DMS53 treated with DMSO at 0.1 percent for 48 hours (cell line): ENCODE measurements around the gene PIK3R3.
A peak's percentile ranks its signal among the peaks of the same experiment; 100 is the strongest.

Experiments
- DNase-seq: peaks from one replicate; lab custom pipeline; 2025; ENCODE audit not compliant: unreplicated experiment; lab: John Stamatoyannopoulos, UW

PIK3R3 gene

DNA sequence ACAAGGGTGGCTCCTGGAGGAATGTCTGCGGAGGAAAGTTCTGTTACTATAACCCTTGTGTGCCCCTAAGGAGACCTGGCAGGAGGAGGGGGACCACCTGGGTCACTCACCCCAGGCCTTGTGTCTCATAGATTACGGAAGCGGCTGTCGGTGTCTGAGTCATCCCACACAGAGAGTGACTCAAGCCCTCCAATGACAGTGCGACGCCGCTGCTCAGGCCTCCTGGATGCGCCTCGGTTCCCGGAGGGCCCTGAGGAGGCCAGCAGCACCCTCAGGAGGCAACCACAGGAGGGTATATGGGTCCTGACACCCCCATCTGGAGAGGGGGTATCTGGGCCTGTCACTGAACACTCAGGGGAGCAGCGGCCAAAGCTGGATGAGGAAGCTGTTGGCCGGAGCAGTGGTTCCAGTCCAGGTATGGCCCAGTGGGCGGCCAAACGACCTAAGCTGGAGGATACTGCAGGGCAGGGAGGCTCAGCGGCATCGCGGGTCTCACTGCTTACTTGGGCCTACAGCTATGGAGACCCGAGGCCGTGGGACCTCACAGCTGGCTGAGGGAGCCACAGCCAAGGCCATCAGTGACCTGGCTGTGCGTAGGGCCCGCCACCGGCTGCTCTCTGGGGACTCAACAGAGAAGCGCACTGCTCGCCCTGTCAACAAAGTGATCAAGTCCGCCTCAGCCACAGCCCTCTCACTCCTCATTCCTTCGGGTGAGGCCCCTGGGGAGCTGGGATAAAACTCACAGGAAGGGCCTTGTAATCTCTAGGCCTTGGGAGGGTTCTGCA, 101.4 kb downstream of the PIK3R3 start:
- DNase-seq: no peak

GRCh38 chr1:46030074-46030870, 102.2 kb downstream of the PIK3R3 start:
- DNase-seq: no peak

- DNase-seq: no peak
Observed at GRCh38 chr1:46027788-46028573, 104.4 kb downstream of the PIK3R3 start.

- DNase-seq: no peak
Observed at GRCh38 chr1:46026531-46026930, 105.9 kb downstream of the PIK3R3 start.

- DNase-seq: peak; percentile 24
Observed at GRCh38 chr1:46021046-46021996, 111.1 kb downstream of the PIK3R3 start.

DNA sequence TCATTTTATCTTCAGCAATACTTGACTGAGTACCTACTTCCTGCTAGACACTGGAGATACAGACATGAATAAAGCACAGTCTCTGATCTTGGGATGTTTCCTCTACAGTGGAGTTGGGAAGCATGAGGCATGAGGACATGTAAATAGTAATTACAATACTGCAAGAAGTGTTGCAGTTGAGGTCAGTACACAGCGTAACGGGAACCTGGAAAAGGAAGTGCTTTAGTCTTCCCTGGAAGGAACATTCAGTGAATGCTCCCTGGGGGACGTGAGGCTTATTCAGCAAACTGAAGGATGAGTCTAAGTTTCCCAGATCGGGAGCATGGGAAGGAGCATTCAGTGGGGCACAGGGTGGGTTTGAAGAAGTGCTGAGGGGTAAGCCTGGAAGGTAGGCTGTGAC, 112.4 kb downstream of the PIK3R3 start:
- no peak for DNase-seq

DNA sequence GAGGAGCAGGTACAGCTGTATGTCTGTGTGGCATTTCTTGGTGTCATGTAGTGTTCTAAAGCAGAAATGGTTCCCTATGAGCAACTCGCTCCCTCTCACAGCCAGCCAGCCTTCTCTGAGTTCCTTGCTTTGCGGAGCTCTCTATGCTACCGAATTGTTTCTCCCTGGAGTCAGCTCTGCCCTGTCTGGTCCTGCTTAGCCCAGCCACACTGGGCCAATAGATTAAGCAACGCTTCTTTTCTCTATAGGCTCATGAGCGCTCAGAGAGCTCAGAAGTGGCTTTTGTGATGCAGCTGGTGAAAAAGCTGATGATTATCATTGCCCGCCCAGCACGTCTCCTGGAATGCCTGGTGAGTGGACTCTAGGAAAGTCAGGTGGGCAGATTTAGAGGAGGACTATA, 113.1 kb downstream of the PIK3R3 start:
- DNase-seq: no peak

DNA sequence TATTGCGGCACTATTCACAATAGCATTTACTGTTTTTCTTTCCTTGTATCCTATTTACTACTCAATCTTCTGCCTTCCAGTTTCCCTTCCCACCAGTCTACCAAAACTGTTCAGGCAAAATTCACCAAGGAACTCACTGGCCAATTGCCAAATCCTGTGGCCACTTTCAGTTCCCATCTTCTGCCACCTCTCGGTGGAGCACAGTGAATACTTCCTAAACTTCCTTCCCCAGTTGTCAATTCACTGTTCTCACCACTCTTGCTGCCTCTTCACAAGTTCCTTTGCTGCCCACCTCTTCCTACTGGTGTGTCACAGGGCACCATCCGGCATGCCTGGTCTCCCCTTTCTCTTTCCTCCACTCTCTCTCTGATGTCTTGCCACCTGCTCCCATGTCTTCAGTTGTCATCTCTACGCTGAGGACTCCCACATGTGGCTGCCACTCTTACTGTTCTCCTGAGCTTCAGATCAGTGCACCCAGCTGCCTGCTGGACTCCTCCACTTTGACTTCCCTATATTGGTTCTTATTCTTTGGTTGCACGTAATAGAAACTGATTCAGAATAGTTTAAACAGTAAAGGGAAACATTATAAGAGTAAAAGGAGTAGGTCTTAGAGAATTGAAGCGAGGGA, 114.4 kb downstream of the PIK3R3 start:
- no peak for DNase-seq

GRCh38 chr1:46013581-46013980, 118.8 kb downstream of the PIK3R3 start:
- no peak for DNase-seq

- no peak for DNase-seq
Observed at GRCh38 chr1:46012236-46012635, 120.2 kb downstream of the PIK3R3 start.

DNA sequence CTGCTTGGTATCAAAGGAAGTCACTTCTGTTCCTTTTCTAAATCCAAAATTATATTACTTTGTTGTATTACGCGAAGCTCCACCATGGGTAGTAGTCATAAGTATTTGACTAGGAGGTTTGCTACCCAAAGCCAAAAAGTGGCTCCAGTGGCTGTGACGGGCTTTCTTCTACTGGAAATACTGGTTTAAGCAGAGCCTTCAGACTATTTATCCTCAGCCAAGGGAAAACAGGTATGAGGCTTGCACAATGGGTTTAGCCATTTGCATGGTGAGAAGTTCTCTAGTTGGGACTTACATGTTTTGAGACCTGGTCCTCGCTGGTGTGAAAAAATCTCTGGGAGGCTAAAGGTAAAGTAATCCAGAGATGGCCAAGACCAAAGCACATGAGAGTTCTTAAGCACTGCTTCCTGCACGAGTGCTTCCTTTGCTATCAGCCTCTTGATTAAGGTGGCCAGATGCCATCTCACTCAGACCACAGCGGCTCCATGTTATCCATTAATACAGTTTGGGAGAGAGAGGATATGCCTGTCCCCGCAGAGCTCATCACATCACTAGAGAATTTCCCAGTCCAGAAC, 121.2 kb downstream of the PIK3R3 start:
- no peak for DNase-seq

DNA sequence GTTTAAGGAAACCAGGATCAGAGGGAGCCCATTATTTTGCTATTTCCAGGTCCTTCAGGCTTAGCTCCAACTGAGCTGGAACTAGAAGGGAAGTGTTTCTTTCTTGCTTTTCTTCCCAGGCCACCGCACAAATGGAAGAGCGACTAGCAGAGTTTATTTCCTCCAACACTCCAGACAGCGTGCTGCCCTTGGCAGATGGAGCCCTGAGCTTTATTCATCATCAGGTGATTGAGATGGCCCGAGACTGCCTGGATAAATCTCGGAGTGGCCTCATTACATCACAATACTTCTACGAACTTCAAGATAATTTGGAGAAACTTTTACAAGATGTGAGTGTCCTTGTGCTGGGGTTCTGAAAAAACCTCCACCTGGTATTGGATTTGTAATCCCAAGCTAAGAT, 121.8 kb downstream of the PIK3R3 start:
- DNase-seq: no peak

DNA sequence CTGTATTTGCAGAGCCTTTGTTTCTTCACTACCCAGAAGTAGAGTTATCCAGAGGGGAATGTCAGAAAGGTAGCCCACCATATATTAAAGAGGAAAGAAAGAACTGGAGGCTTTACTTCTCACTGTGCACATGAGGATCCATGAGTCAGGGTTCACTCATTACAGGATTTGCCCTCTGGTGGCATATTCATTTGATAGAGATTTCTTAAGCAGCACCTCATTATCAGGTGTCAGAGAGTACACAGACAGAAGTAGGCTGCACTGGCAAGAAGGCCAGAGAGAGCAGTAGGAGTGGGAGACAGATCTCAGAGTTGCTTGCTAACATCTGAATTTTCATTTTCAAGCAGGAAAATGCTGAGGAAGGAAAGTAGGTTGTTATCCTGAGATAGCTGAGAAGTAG, 123.8 kb downstream of the PIK3R3 start:
- no peak for DNase-seq

DNA sequence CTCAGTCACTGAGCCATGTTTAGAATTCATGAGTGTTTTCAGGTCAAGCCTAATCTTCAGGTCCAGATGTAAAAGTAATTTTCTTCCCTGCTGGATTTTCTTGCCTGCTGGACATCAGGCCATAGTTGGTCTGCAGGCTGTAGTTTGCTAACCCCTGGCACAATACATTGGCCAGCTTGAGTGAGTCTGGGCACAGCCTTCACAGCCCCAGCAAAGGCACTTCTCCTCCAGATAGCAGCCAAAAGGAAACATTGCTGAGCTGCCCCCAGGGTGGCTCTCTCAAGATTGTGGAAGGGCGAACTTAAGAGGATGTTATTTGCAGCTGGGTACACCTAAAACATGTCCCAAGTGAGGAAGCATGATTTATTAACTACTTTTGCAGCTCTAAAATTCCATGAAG, 126.8 kb downstream of the PIK3R3 start:
- no peak for DNase-seq

DNA sequence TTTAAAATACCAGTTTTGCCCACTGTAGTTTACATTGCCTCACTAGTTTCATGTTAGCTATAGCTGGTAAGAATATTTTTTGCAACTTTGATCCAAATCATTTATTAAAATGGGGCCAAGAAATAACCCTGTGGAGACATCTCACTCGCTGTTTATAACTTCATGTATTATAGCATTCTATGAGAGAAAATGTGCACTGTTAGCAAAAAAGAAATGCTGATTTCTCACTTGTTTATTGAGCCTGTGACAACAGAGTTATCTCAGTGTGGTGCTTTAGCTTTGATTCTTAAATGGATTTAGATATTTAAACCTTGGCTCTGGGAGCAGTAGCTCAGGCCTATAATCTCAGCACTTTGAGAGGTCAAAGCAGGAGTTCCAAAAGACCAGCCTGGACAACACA, 127.9 kb downstream of the PIK3R3 start:
- DNase-seq: no peak

DNA sequence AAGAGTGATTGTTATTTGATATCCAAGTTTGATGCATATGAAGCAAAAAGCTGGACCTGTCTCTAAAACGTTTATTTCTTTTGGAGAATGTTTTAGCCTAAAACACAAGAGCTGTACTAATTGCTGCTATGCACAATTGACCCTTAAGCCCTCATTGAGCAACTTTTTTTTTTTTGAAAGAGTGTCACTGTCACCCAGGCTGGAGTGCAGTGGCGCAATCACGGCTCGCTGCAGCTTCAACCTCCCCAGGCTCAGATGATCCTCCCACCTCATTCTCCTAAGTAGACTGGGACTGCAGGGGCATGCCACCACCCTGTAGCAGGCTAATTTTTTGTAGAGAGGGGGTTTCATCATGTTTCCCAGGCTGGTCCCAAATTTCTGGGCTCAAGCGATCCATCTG, 129.1 kb downstream of the PIK3R3 start:
- DNase-seq: no peak

DNA sequence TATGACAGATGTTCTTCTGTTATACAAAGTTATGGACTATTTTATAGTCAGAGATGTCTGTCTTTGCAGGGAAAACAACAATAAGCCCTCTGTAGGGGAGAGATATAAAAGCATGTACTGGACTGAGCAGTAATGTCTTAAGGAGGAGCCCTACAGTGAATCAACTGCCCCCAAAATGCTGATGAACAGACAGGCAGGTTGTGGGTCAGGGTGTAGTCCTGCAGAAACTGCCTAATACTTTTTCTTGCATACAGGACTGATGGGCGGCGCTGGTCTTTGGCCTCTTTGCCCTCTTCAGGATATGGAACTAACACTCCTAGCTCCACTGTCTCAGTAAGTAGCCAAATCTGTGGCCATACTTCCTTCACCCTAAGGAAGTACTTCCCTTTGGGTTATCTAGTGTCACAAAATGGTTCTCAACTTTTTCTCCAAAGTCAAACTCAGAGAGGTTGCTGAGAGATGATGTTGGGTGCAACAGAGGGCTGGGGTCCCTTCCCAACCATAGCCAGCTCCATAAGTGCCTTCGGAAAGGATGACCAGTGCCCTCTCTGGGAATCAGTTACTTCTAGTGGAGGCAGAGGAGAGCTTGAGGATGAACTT, 129.8 kb downstream of the PIK3R3 start:
- no peak for DNase-seq

DNA sequence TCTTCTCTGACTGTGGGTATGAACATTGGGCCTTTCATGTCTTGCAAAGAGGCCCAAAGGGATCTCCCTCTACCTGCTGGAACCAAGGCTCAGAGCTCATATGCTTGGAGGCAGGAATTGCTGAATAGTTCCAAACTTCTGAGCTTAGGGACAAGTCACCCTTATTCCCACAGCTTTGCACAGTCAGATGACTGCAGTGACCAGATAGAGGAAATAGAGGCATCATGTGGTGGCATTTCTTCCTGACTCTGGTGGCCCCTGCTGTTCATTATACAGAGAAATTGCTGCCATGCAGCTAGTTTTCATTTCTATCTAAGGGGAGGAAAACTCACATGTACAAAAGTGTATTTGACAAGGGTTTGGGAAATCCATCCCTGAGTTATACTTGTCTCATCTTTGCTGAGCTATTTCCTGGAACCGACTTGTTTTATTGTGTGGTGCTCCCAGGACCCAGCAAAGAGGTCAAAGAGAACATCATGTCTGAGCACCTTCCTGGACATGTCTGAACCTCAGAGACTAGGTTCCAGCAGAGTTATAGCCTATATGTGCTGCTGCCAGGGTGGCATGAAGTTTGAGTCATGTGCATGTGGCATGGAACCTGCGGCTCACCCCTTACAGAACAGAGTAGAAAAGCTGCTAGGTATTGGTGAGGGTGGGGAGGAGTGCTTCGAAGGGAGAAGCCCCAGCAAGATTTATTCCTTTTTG, 131.2 kb downstream of the PIK3R3 start:
- no peak for DNase-seq

GRCh38 chr1:45999507-45999906, 132.9 kb downstream of the PIK3R3 start:
- no peak for DNase-seq
